22Rv1 (cell line): ENCODE measurements around the gene SLFN12L.

Source experiments
- H3K27ac ChIP-seq: fragments of 450-650 bp; 2 replicates; pipeline ENCODE4 v1.5.1; 2017
- CTCF ChIP-seq: fragments of 450-650 bp; IDR thresholded peaks from 2 replicates; pipeline ENCODE4 v1.5.1; 2017; ENCODE audit warnings: mild to moderate bottlenecking
- ZFX ChIP-seq: fragments of 450-650 bp; IDR thresholded peaks from 2 replicates; pipeline ENCODE4 v1.6.1; 2017; ENCODE audit warnings: antibody characterized with exemption, borderline replicate concordance

The SLFN12L gene

GRCh38 chr17:35537601-35538141 lies at the start of gene SLFN12L:
SLFN12L (minus strand) TSS chr17:35537678; CDS start chr17:35522364, 15,314 bp downstream.
- TF ChIP-seq ZFX (no peak), CTCF (no peak)
- no peak within 1 kb of the TSS for H3K27ac ChIP-seq

GRCh38 chr17:35586569-35587073 lies 49.1 kb upstream of the SLFN12L start:
- peak overlapping the region; percentile 78 for H3K27ac ChIP-seq
- TF ChIP-seq ZFX, result no peak
- no peak for TF ChIP-seq CTCF

GRCh38 chr17:35584061-35584460 lies 46.6 kb upstream of the SLFN12L start:
- no peak overlapping the region for H3K27ac ChIP-seq
- no peak for TF ChIP-seq ZFX
- no peak for TF ChIP-seq CTCF

- H3K27ac ChIP-seq, result peak overlapping the region; percentile 81
- TF ChIP-seq CTCF (no peak), ZFX (no peak)
Measured at GRCh38 chr17:35578929-35579432, 41.5 kb upstream of the SLFN12L start.

- TF ChIP-seq CTCF (0 out of 2 replicates have a peak, but pooled peaks have one; percentile 4), ZFX (no peak)
- H3K27ac ChIP-seq, result peak within 1 kb of the TSS; percentile 81
Measured at GRCh38 chr17:35578197-35578928, 40.9 kb upstream of the SLFN12L start, which contains the start of gene PEX12. PEX12 (minus strand) TSS chr17:35578571; CDS start chr17:35578021, 550 bp downstream.

- H3K27ac ChIP-seq, result peak overlapping the region; percentile 81
- TF ChIP-seq CTCF, result no peak
- no peak for TF ChIP-seq ZFX
Measured at GRCh38 chr17:35577830-35578196, 40.3 kb upstream of the SLFN12L start.

GRCh38 chr17:35575759-35576158 lies 38.3 kb upstream of the SLFN12L start:
- TF ChIP-seq ZFX (no peak), CTCF (no peak)
- H3K27ac ChIP-seq, result no peak overlapping the region
